ENCODE measurements around the gene RAB4A.

RAB4A gene

GRCh38 chr1:229341774-229342655, 71.1 kb downstream of the RAB4A start:
- DNase-seq, result peak; percentile 83

GRCh38 chr1:229342656-229343569, 72.0 kb downstream of the RAB4A start, which contains the start of gene CCSAP:
CCSAP (minus strand) TSS chr1:229343047; CDS start chr1:229342465, 582 bp downstream.
- DNase-seq, result peak; percentile 70

- no peak for DNase-seq
These were observed 73.2 kb downstream of the RAB4A start for GRCh38 chr1:229344139-229344538.

GRCh38 chr1:229344937-229345684, 74.2 kb downstream of the RAB4A start:
- DNase-seq, result no peak

- no peak for DNase-seq
These were observed 76.6 kb downstream of the RAB4A start for GRCh38 chr1:229347528-229347927.

- no peak for DNase-seq
These were observed 78.8 kb downstream of the RAB4A start for GRCh38 chr1:229349463-229350385.

GRCh38 chr1:229352975-229353374, 82.1 kb downstream of the RAB4A start:
- no peak for DNase-seq

- no peak for DNase-seq
These were observed 83.3 kb downstream of the RAB4A start for GRCh38 chr1:229354226-229354625.
